GM23338 (cell line): Measurements from ENCODE around the gene ZNF283. TPM values are rescaled to one million over a fixed set of nuclear protein-coding genes. Genes with fewer than 3 reads are reported as not detected.
A peak's percentile ranks its signal among the peaks of the same experiment; 100 is the strongest.

Source experiments
- ATAC-seq: fragments of 200-7000 bp; cut with Tn5 transposase; 3 replicates; pipeline ENCODE4 v1.9.1; 2020
- DNase-seq: peaks from one replicate; pipeline ENCODE4 v3.0.0-alpha.2; 2015; ENCODE audit warnings: low spot score
- H2AFZ ChIP-seq: fragments of 200-600 bp; sonication (generic); 2 replicates; pipeline ENCODE4 v1.8.0; 2016; ENCODE audit warnings: antibody characterized with exemption, mild to moderate bottlenecking, moderate library complexity
- H3F3A ChIP-seq: fragments of 200-600 bp; sonication (generic); replicated peaks from 2 replicates; pipeline ENCODE4 v1.8.0; 2017; ENCODE audit warnings: antibody characterized with exemption, mixed run types, low read depth
- H3K27ac ChIP-seq: fragments of 200-600 bp; sonication (generic); 2 replicates; pipeline ENCODE4 v1.6.1; 2016; ENCODE audit warnings: low read depth
- H3K27me3 ChIP-seq: fragments of 200-600 bp; sonication (generic); 2 replicates; pipeline ENCODE4 v1.8.0; 2016; ENCODE audit warnings: mild to moderate bottlenecking, mixed run types, moderate library complexity; ENCODE audit not compliant: insufficient read depth
- H3K36me3 ChIP-seq: fragments of 200-600 bp; sonication (generic); 2 replicates; pipeline ENCODE4 v1.8.0; 2016; ENCODE audit warnings: mild to moderate bottlenecking; ENCODE audit not compliant: insufficient read depth
- H3K4me1 ChIP-seq: fragments of 200-600 bp; sonication (generic); 2 replicates; pipeline ENCODE4 v1.8.0; 2016; ENCODE audit warnings: mild to moderate bottlenecking, moderate library complexity; ENCODE audit not compliant: insufficient read depth
- H3K4me2 ChIP-seq: fragments of 200-600 bp; sonication (generic); 2 replicates; pipeline ENCODE4 v1.7.1; 2017; ENCODE audit warnings: mixed run types
- H3K4me3 ChIP-seq: fragments of 200-600 bp; sonication (generic); 2 replicates; pipeline ENCODE4 v1.6.1; 2016; ENCODE audit warnings: mixed run types
- H3K79me2 ChIP-seq: fragments of 200-600 bp; sonication (generic); replicated peaks from 2 replicates; pipeline ENCODE4 v1.8.0; 2017; ENCODE audit warnings: mild to moderate bottlenecking; ENCODE audit not compliant: insufficient read depth
- H3K9me2 ChIP-seq: fragments of 200-600 bp; sonication (generic); 2 replicates; pipeline ENCODE4 v1.8.0; 2017; ENCODE audit not compliant: insufficient read depth
- H4K20me1 ChIP-seq: fragments of 200-600 bp; sonication (generic); replicated peaks from 2 replicates; pipeline ENCODE4 v1.8.0; 2017; ENCODE audit warnings: mild to moderate bottlenecking; ENCODE audit not compliant: insufficient read depth
- H3K27ac Mint-ChIP-seq: 2 replicates; pipeline ENCODE4 v1.8.0; 2020; ENCODE audit warnings: inconsistent platforms, mild to moderate bottlenecking, moderate library complexity, mixed read lengths
- H3K27me3 Mint-ChIP-seq: 3 replicates; pipeline ENCODE4 v1.8.0; 2022; ENCODE audit warnings: low read depth, mild to moderate bottlenecking, moderate library complexity, mixed read lengths, inconsistent platforms; ENCODE audit not compliant: insufficient read depth, poor library complexity
- H3K36me3 Mint-ChIP-seq: 3 replicates; pipeline ENCODE4 v1.8.0; 2021; ENCODE audit warnings: low read depth, mild to moderate bottlenecking, inconsistent platforms, moderate library complexity, mixed read lengths
- H3K4me1 Mint-ChIP-seq: 3 replicates; pipeline ENCODE4 v1.8.0; 2020; ENCODE audit warnings: mild to moderate bottlenecking, inconsistent platforms, mixed read lengths
- H3K4me3 Mint-ChIP-seq: 3 replicates; pipeline ENCODE4 v1.8.0; 2021; ENCODE audit warnings: moderate library complexity, mild to moderate bottlenecking, inconsistent platforms, mixed read lengths
- H3K9me3 Mint-ChIP-seq: 3 replicates; pipeline ENCODE4 v1.8.0; 2020; ENCODE audit warnings: moderate library complexity, mild to moderate bottlenecking, inconsistent platforms, mixed read lengths
- NANOG ChIP-seq: IDR thresholded peaks from 2 replicates; pipeline ENCODE4 v1.6.1; 2016; ENCODE audit warnings: antibody characterized with exemption, borderline replicate concordance
- REST ChIP-seq: IDR thresholded peaks from one replicate; pipeline ENCODE4 v1.6.1; 2018; ENCODE audit warnings: antibody characterized with exemption; ENCODE audit not compliant: unreplicated experiment
- ZNF331 ChIP-seq: fragments of 250-450 bp; sonication (Bioruptor Pico); IDR thresholded peaks from 2 replicates; pipeline ENCODE4 v1.5.0; 2020; ENCODE audit warnings: low read depth, mild to moderate bottlenecking, moderate library complexity
- ZNF462 ChIP-seq: fragments of 250-450 bp; sonication (Bioruptor Pico); IDR thresholded peaks from 2 replicates; pipeline ENCODE4 v1.5.0; 2020; ENCODE audit warnings: mild to moderate bottlenecking, moderate library complexity
- polyA plus RNA-seq: library from polyadenylated mRNA; unstranded; fragments of >200 nt; fragmentation: Nextera tagmentation; extraction: Ambion mirVana; gene quantifications from 2 replicates; pipeline ENCODE4 v1.2.1, GENCODE V29; 2016
- total RNA-seq: library from RNA; depleted of rRNA; stranded (reverse); fragments of >200 nt; shearing (Covaris generic); gene quantifications from 2 replicates; pipeline ENCODE4 v1.2.3, GENCODE V29; 2014

The ZNF283 gene
- total and polyA plus RNA-seq, 2 experiments from 2014 or later, result 3.1 to 12.0 TPM

DNA sequence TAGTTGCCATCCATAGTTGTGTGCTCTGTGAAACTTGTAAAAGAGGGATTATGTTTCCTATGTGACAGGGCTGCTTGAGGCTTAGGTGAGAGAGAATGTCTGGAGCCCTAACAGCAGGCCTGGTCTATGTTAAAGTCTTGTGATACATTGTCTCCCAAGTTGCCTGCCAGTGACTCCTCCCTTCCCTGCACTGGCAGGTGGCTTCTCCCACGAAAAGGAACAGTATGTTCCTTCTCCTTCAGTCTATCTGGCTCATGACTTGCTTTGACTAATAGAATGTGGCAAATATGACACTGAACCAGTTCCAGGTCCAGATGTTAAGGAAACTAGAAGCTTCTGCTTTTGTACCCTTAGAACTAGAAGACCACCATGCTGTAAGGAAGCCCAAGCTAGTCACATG lies 40.5 kb upstream of the ZNF283 start (continued):
- TF ChIP-seq ZNF462 (no peak), ZNF331 (CRISPR knock-in tag) (no peak)

GRCh38 chr19:43789029-43789428 lies 38.1 kb upstream of the ZNF283 start:
- Histone ChIP-seq H3F3A (no peaks in the 10 kb centered on the region), H3K27ac (no peak overlapping the region), H4K20me1 (0 out of 2 replicates have a peak, but pooled peaks cover 4% of the 10 kb centered on the region), H2AFZ (no peak overlapping the region), H3K36me3 (no peaks in the 10 kb centered on the region), H3K4me3 (no peak overlapping the region), H3K4me2 (no peak overlapping the region), H3K9me2 (no peaks in the 10 kb centered on the region), H3K27me3 (0 out of 2 replicates have a peak, but pooled peaks cover 3% of the 10 kb centered on the region), H3K4me1 (no peaks in the 10 kb centered on the region), H3K79me2 (no peaks in the 10 kb centered on the region)
- Mint-ChIP-seq H3K4me3 (no peak overlapping the region), H3K9me3 (no peaks in the 10 kb centered on the region), H3K27me3 (peaks cover 4% of the 10 kb centered on the region), H3K4me1 (peaks cover 6% of the 10 kb centered on the region), H3K27ac (no peak overlapping the region), H3K36me3 (no peaks in the 10 kb centered on the region)
- peak; percentile 80 for DNase-seq
- peak; percentile 50 for ATAC-seq
- TF ChIP-seq REST (peak; percentile 94), NANOG (no peak)
